Peyer's patch (tissue), 4 donors: Measurements from ENCODE around the gene RHOH.

Experiments used
- POLR2A ChIP-seq, 2 donors: fragments of 450-650 bp; IDR thresholded peaks; one replicate each; pipeline ENCODE4 v1.5.1; 2017; ENCODE audit warnings: antibody characterized with exemption in 2 of 2, mild to moderate bottlenecking in 2 of 2, moderate library complexity in 2 of 2
- TF ChIP-seq, protein P1 (sequence below), 6 experiments: fragments of 450-650 bp in 4 of 6; fragments of 200-600 bp in 2 of 6; sonication (generic) in 1 of 6; IDR thresholded peaks; one replicate each; pipeline ENCODE4 v1.5.1; 2017 to 2019; ENCODE audit warnings: antibody characterized with exemption in 6 of 6, mild to moderate bottlenecking in 3 of 6, moderate library complexity in 1 of 6

DNA sequence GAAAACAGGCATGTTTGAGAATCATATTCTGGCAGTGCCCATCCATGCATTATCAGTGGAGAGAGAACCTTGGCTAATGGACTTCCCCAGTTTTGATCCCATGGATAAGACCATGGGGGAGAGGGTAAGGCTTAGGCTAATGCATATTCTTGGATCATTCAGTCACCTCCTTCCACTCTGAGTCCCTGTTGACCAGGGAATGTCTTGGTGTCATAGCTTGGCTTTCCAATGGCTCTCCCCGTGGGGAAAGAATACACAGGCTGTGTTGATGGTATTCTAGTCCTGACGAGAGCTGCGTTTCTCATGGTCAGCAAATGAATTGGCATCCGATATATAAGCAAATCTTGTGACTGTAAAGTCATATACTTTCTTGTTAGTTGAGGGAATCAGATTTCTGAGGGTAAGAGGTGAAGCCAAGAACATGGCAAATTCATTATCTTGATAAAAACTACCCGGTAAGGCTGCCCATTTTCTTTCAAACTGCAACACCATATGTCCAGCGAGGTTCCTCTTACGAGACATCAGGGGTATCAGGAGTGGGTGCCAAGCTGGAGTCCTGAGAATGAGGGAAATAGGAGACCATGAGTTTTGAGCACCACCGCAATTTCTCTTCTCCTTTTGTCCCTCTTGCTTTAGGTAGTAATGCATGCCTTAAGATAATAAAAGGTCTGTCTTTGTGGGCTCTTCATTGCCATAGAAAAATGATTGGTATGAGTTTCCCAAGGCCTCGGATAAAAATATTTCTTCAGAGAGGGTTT is 18.0 kb downstream of the RHOH start:
- TF ChIP-seq, protein P1, sequence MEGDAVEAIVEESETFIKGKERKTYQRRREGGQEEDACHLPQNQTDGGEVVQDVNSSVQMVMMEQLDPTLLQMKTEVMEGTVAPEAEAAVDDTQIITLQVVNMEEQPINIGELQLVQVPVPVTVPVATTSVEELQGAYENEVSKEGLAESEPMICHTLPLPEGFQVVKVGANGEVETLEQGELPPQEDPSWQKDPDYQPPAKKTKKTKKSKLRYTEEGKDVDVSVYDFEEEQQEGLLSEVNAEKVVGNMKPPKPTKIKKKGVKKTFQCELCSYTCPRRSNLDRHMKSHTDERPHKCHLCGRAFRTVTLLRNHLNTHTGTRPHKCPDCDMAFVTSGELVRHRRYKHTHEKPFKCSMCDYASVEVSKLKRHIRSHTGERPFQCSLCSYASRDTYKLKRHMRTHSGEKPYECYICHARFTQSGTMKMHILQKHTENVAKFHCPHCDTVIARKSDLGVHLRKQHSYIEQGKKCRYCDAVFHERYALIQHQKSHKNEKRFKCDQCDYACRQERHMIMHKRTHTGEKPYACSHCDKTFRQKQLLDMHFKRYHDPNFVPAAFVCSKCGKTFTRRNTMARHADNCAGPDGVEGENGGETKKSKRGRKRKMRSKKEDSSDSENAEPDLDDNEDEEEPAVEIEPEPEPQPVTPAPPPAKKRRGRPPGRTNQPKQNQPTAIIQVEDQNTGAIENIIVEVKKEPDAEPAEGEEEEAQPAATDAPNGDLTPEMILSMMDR (IDR thresholded peaks at IDR 0.05) = no peak
- no peak for TF ChIP-seq POLR2A (IDR thresholded peaks at IDR 0.05)
